Measurements from ENCODE around the gene SAPCD2. TPM values are rescaled to one million over a fixed set of nuclear protein-coding genes. Genes with fewer than 3 reads are reported as not detected.

SAPCD2 gene
- total RNA-seq, 6 experiments from 2014 or later: 0.05 to 0.43 (median 0.22) TPM; not detected in 1

- peak overlapping the region in 2 of 3 donors; percentile 24 to 51 for H3K27ac ChIP-seq
These were observed 7.7 kb upstream of the SAPCD2 start for GRCh38 chr9:137077758-137078693.

GRCh38 chr9:137077010-137077747 lies 6.8 kb upstream of the SAPCD2 start, which contains the start of gene UAP1L1:
TSS of gene UAP1L1 (plus strand) at chr9:137077517. CDS start at chr9:137077533, 16 bp downstream.
- peak; percentile 49 to 72 (median 61) for ATAC-seq
- intact Hi-C loops (cut with DNase I): no loop called here
- TF ChIP-seq POLR2A (IDR thresholded peaks at IDR 0.05) (peak; percentile 31), CTCF (IDR thresholded peaks at IDR 0.05) (no peak)
- Histone ChIP-seq H3K36me3 (peaks cover 0 to 4% (median 0%) of the 10 kb centered on the region in 4 donors), H3K9me3 (no peaks in the 10 kb centered on the region), H3K27ac (peak within 1 kb of the TSS in 2 of 3 donors; percentile 24 to 51), H3K4me3 (peak within 1 kb of the TSS; percentile 38 to 43 (median 40)), H3K4me1 (peaks cover 0 to 10% (median 0%) of the 10 kb centered on the region in 4 donors), H3K27me3 (peaks cover 0 to 16% of the 10 kb centered on the region in 2 donors)
- WGBS (ENCODE audit: insufficient coverage, low coverage, low lambda C conversion rate, missing lambda C conversion rate): 6% methylated on average over 6 of the region's 87 CpGs
- peak; percentile 76 to 84 (median 83) for DNase-seq

More at GRCh38 chr9:137077758-137078693, 7.7 kb upstream of the SAPCD2 start:
- WGBS (ENCODE audit: insufficient coverage, low coverage, low lambda C conversion rate, missing lambda C conversion rate): 0% methylated on average over 7 of the region's 76 CpGs
- ATAC-seq: peak in 3 of 4 donors; percentile 7 to 11 (median 9)
- Histone ChIP-seq H3K27me3 (peaks cover 0 to 16% of the 10 kb centered on the region in 2 donors), H3K9me3 (no peaks in the 10 kb centered on the region), H3K4me1 (peaks cover 0 to 10% (median 0%) of the 10 kb centered on the region in 4 donors), H3K36me3 (peaks cover 0 to 4% (median 0%) of the 10 kb centered on the region in 4 donors), H3K4me3 (peak overlapping the region; percentile 38 to 43 (median 40))
- DNase-seq: no peak
- intact Hi-C loops (cut with DNase I): no loop called here
- TF ChIP-seq POLR2A (IDR thresholded peaks at IDR 0.05) (no peak), CTCF (IDR thresholded peaks at IDR 0.05) (no peak)

- WGBS (ENCODE audit: insufficient coverage, low coverage, low lambda C conversion rate, missing lambda C conversion rate): 92% methylated on average over 7 of the region's 15 CpGs
- peaks cover 0 to 10% (median 0%) of the 10 kb centered on the region in 4 donors for H3K4me1 ChIP-seq
- intact Hi-C loops (cut with DNase I): no loop called here
- TF ChIP-seq CTCF (IDR thresholded peaks at IDR 0.05) (no peak), POLR2A (IDR thresholded peaks at IDR 0.05) (no peak)
- peaks cover 0 to 4% (median 0%) of the 10 kb centered on the region in 4 donors for H3K36me3 ChIP-seq
- no peaks in the 10 kb centered on the region for H3K9me3 ChIP-seq
- H3K27ac ChIP-seq: no peak overlapping the region
- ATAC-seq (no peak), DNase-seq (no peak)
- H3K27me3 ChIP-seq: peaks cover 0 to 16% of the 10 kb centered on the region in 2 donors
- H3K4me3 ChIP-seq: peak overlapping the region in 2 of 3 donors; percentile 9 to 11
These were observed 6.3 kb upstream of the SAPCD2 start for GRCh38 chr9:137076636-137077009.

GRCh38 chr9:137075275-137075775 lies 5.0 kb upstream of the SAPCD2 start:
- ATAC-seq (no peak), DNase-seq (no peak)
- intact Hi-C loops (cut with DNase I): no loop called here
- TF ChIP-seq POLR2A (IDR thresholded peaks at IDR 0.05) (no peak), CTCF (IDR thresholded peaks at IDR 0.05) (no peak)
- WGBS (ENCODE audit: insufficient coverage, low coverage, low lambda C conversion rate, missing lambda C conversion rate): 62% methylated on average over 7 of the region's 12 CpGs
- Histone ChIP-seq H3K4me1 (peaks cover 0 to 13% (median 0%) of the 10 kb centered on the region in 4 donors), H3K36me3 (no peaks in the 10 kb centered on the region), H3K9me3 (no peaks in the 10 kb centered on the region), H3K27me3 (peaks cover 0 to 16% of the 10 kb centered on the region in 2 donors), H3K4me3 (no peak overlapping the region), H3K27ac (no peak overlapping the region)

Data from right lobe of liver (tissue), 6 donors.